H9 (cell line): ENCODE measurements around the gene NTSR1. TPM values are rescaled to one million over a fixed set of nuclear protein-coding genes. Genes with fewer than 3 reads are reported as not detected.

ENCODE experiments used
- DNase-seq: peaks from one replicate; pipeline ENCODE4 v3.0.0-alpha.2; 2017
- H2AFZ ChIP-seq: one replicate; pipeline ENCODE4 v1.6.1; 2013; ENCODE audit warnings: mild to moderate bottlenecking, low read length, control low read depth, moderate library complexity
- H2AK5ac ChIP-seq: 2 replicates; pipeline ENCODE4 v1.6.1; 2013; ENCODE audit warnings: low read length, control low read depth, mixed read lengths; ENCODE audit not compliant: insufficient read length
- H2BK120ac ChIP-seq: one replicate; pipeline ENCODE4 v1.6.1; 2013; ENCODE audit warnings: low read depth, mild to moderate bottlenecking, low read length, control low read depth, inconsistent platforms; ENCODE audit not compliant: poor library complexity, severe bottlenecking
- H2BK12ac ChIP-seq: 2 replicates; pipeline ENCODE4 v1.6.1; 2013; ENCODE audit warnings: low read length, control low read depth, mixed read lengths, low read depth; ENCODE audit not compliant: insufficient read length
- H2BK15ac ChIP-seq: 2 replicates; pipeline ENCODE4 v1.6.1; 2013; ENCODE audit warnings: low read depth, low read length, control low read depth
- H2BK20ac ChIP-seq: one replicate; pipeline ENCODE4 v1.6.1; 2013; ENCODE audit warnings: low read depth, mild to moderate bottlenecking, low read length, control low read depth, inconsistent platforms; ENCODE audit not compliant: poor library complexity, severe bottlenecking
- H2BK5ac ChIP-seq: 2 replicates; pipeline ENCODE4 v1.6.1; 2013; ENCODE audit warnings: low read length, control low read depth, mixed read lengths; ENCODE audit not compliant: insufficient read length
- H3K14ac ChIP-seq: 2 replicates; pipeline ENCODE4 v1.6.1; 2013; ENCODE audit warnings: low read length, control low read depth; ENCODE audit not compliant: insufficient read depth
- H3K18ac ChIP-seq: 2 replicates; pipeline ENCODE4 v1.6.1; 2013; ENCODE audit warnings: low read depth, mild to moderate bottlenecking, mixed read lengths, low read length, control low read depth; ENCODE audit not compliant: insufficient read length
- H3K23ac ChIP-seq: 2 replicates; pipeline ENCODE4 v1.6.1; 2013; ENCODE audit warnings: low read length, control low read depth, mixed read lengths, low read depth; ENCODE audit not compliant: insufficient read length
- H3K23me2 ChIP-seq: 2 replicates; pipeline ENCODE4 v1.6.1; 2013; ENCODE audit warnings: low read depth, mild to moderate bottlenecking, mixed read lengths, low read length, control low read depth; ENCODE audit not compliant: insufficient read length, poor library complexity, severe bottlenecking
- H3K27ac ChIP-seq: 2 replicates; pipeline ENCODE4 v1.5.1; 2013; ENCODE audit warnings: low read length, control low read depth, mixed read lengths, low read depth; ENCODE audit not compliant: insufficient read length
- H3K27me3 ChIP-seq: 2 replicates; pipeline ENCODE4 v1.6.1; 2013; ENCODE audit warnings: low read length, control low read depth, inconsistent platforms; ENCODE audit not compliant: insufficient read depth
- H3K4ac ChIP-seq: 2 replicates; pipeline ENCODE4 v1.6.1; 2013; ENCODE audit warnings: low read depth, mild to moderate bottlenecking, control low read depth, inconsistent platforms, low read length, moderate library complexity
- H3K4me1 ChIP-seq: 2 replicates; pipeline ENCODE4 v1.6.1; 2013; ENCODE audit warnings: low read length, control low read depth, inconsistent platforms; ENCODE audit not compliant: insufficient read depth
- H3K4me2 ChIP-seq: 2 replicates; pipeline ENCODE4 v1.6.1; 2013; ENCODE audit warnings: low read length, control low read depth, mixed read lengths; ENCODE audit not compliant: insufficient read length, insufficient read depth
- H3K56ac ChIP-seq: 2 replicates; pipeline ENCODE4 v1.6.1; 2013; ENCODE audit warnings: low read depth, mild to moderate bottlenecking, mixed read lengths, low read length, control low read depth; ENCODE audit not compliant: insufficient read length
- H3K79me1 ChIP-seq: 2 replicates; pipeline ENCODE4 v1.6.1; 2013; ENCODE audit warnings: low read depth, mild to moderate bottlenecking, moderate library complexity, low read length, control low read depth, inconsistent platforms; ENCODE audit not compliant: insufficient read depth, poor library complexity, severe bottlenecking
- H3K79me2 ChIP-seq: 2 replicates; pipeline ENCODE4 v1.6.1; 2013; ENCODE audit warnings: low read length, control low read depth, inconsistent platforms; ENCODE audit not compliant: insufficient read depth
- H3K9ac ChIP-seq: 2 replicates; pipeline ENCODE4 v1.6.1; 2013; ENCODE audit warnings: low read length, control low read depth, mixed read lengths; ENCODE audit not compliant: insufficient read length; ENCODE audit errors: extremely low read depth
- H3K9me3 ChIP-seq: one replicate; pipeline ENCODE4 v1.6.1; 2013; ENCODE audit warnings: low read depth, low read length, inconsistent platforms; ENCODE audit not compliant: control insufficient read depth
- H3T11ph ChIP-seq: one replicate; pipeline ENCODE4 v1.6.1; 2013; ENCODE audit warnings: mild to moderate bottlenecking, low read length, control low read depth, inconsistent platforms
- H4K20me1 ChIP-seq: one replicate; pipeline ENCODE4 v1.6.1; 2013; ENCODE audit not compliant: control insufficient read depth, insufficient read length, insufficient read depth
- H4K5ac ChIP-seq: 2 replicates; pipeline ENCODE4 v1.6.1; 2013; ENCODE audit warnings: low read depth, mild to moderate bottlenecking, mixed read lengths, low read length, control low read depth; ENCODE audit not compliant: insufficient read length
- H4K8ac ChIP-seq: replicated peaks from 2 replicates; pipeline ENCODE4 v1.6.1; 2013; ENCODE audit warnings: low read length, control low read depth, mixed read lengths, low read depth; ENCODE audit not compliant: insufficient read length
- H4K91ac ChIP-seq: 2 replicates; pipeline ENCODE4 v1.6.1; 2013; ENCODE audit warnings: low read depth, mild to moderate bottlenecking, moderate library complexity, mixed read lengths, low read length, control low read depth; ENCODE audit not compliant: insufficient read length
- H3K27ac Mint-ChIP-seq, 3 experiments: 2 replicates in 2 of 3; 3 replicates in 1 of 3; pipeline ENCODE4 v1.8.0; 2020 to 2021; ENCODE audit warnings: mixed read lengths in 3 of 3, mild to moderate bottlenecking in 1 of 3, moderate library complexity in 1 of 3
- H3K27me3 Mint-ChIP-seq: 2 replicates; pipeline ENCODE4 v1.8.0; 2021; ENCODE audit warnings: low read depth, mild to moderate bottlenecking, moderate library complexity, mixed read lengths
- H3K36me3 Mint-ChIP-seq, 3 experiments: 2 replicates in 2 of 3; 3 replicates in 1 of 3; pipeline ENCODE4 v1.8.0; 2020 to 2021; ENCODE audit warnings: low read depth in 3 of 3, mixed read lengths in 3 of 3; ENCODE audit not compliant: insufficient read depth in 1 of 3
- H3K4me1 Mint-ChIP-seq, 2 experiments: 2 replicates each; pipeline ENCODE4 v1.8.0; 2020; ENCODE audit warnings: mixed read lengths in 2 of 2
- H3K4me3 Mint-ChIP-seq, 2 experiments: 2 replicates in 1 of 2; 3 replicates in 1 of 2; pipeline ENCODE4 v1.8.0; 2020 to 2021; ENCODE audit warnings: mild to moderate bottlenecking in 2 of 2, mixed read lengths in 2 of 2, moderate library complexity in 1 of 2
- H3K9me3 Mint-ChIP-seq, 2 experiments: 2 replicates in 1 of 2; 3 replicates in 1 of 2; pipeline ENCODE4 v1.8.0; 2020; ENCODE audit warnings: mild to moderate bottlenecking in 2 of 2, mixed read lengths in 2 of 2, moderate library complexity in 1 of 2
- CTCF ChIP-seq: fragments of 200-600 bp; sonication (generic); conservative IDR thresholded peaks from 3 replicates; pipeline ENCODE4 v1.8.0; 2021; ENCODE audit warnings: antibody characterized with exemption, mild to moderate bottlenecking
- WGBS: extraction: QIAGEN DNeasy Blood & Tissue Kit; methylation state at CpG from one replicate; pipeline ENCODE4 v1.1.7; 2013; ENCODE audit warnings: missing lambda C conversion rate, low lambda C conversion rate, mixed read lengths; ENCODE audit not compliant: insufficient read length; ENCODE audit errors: extremely low coverage; 5-methylcytosine and 5-hydroxymethylcytosine counted together
- total RNA-seq: library from RNA; stranded (reverse); gene quantifications from 2 replicates; pipeline ENCODE4 v1.2.1, GENCODE V29; 2021

Gene NTSR1
- total RNA-seq, 1 experiment from 2014 or later = 0.11 TPM

DNA sequence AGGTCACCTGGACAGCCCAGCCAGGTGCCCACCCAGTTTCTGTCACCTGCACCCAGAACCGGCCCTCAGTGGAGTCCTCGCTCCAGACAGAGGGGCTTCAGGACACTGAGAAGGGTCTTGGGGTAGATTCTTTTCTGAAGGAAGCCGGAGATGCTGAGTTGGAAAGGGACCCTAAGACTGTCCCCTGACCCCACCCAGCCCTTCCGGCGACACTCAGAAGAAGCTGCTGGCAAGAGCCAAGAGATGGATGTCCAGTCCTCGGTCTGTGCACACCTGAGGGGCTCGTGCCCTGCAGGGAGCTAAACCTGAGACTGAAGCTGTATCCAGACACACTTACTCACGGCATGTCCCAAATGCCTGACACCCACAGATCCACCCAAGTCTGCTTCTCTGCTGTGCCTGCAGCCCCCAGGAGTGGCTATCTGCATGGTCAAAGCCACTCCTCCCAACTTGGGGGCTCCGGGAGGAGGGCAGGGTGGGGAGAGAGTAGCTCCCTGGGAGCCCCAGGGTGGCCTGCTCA lies 20.2 kb downstream of the NTSR1 start:
- WGBS = no CpG with 5 or more reads among the region's 9 CpGs
- Histone ChIP-seq H3K9ac (no peak overlapping the region), H3K79me1 (no peaks in the 10 kb centered on the region), H2AFZ (no peak overlapping the region), H3K4me2 (no peak overlapping the region), H2BK20ac (no peak overlapping the region), H3K79me2 (no peaks in the 10 kb centered on the region), H3T11ph (no peak overlapping the region), H4K8ac (no peak overlapping the region), H4K5ac (no peak overlapping the region), H2BK12ac (no peak overlapping the region), H3K9me3 (no peaks in the 10 kb centered on the region), H2AK5ac (no peak overlapping the region), H3K4ac (no peak overlapping the region), H3K18ac (no peak overlapping the region), H3K27ac (no peak overlapping the region), H4K91ac (no peak overlapping the region), H3K23me2 (no peaks in the 10 kb centered on the region), H3K4me1 (no peaks in the 10 kb centered on the region), H4K20me1 (no peaks in the 10 kb centered on the region), H2BK5ac (no peak overlapping the region), H3K14ac (no peak overlapping the region), H3K23ac (no peak overlapping the region), H3K27me3 (no peaks in the 10 kb centered on the region), H2BK15ac (no peak overlapping the region), H3K56ac (no peak overlapping the region), H2BK120ac (no peak overlapping the region)
- H3K36me3 Mint-ChIP-seq = no peaks in the 10 kb centered on the region
- no peak overlapping the region for H3K27ac Mint-ChIP-seq
- no peak for DNase-seq
- peaks cover 0 to 6% of the 10 kb centered on the region in 2 experiments; a peak in 1 of 4 replicates for H3K4me1 Mint-ChIP-seq
- H3K4me3 Mint-ChIP-seq = no peak overlapping the region
- peaks cover 27% of the 10 kb centered on the region for H3K27me3 Mint-ChIP-seq
- H3K9me3 Mint-ChIP-seq = no peaks in the 10 kb centered on the region
- TF ChIP-seq CTCF = no peak
